ENCODE data around the gene USP16.

USP16 gene

GRCh38 chr21:29034678-29035077 is 10.2 kb downstream of the USP16 start:
- no peak for DNase-seq (ENCODE audit: extremely low spot score)
- ChIA-PET CTCF (no interaction called here), POLR2A (no interaction called here)
- TF ChIP-seq SUZ12 (IDR thresholded peaks at IDR 0.05): no peak
- TF ChIP-seq L3MBTL2 (conservative IDR thresholded peaks at IDR 0.05): no peak
- TF ChIP-seq BHLHE40 (IDR thresholded peaks at IDR 0.05; ENCODE audit: borderline replicate concordance): no peak
- TF ChIP-seq LEF1 (IDR thresholded peaks at IDR 0.05; ENCODE audit: borderline replicate concordance): no peak
- no peak for TF ChIP-seq HDGF (IDR thresholded peaks at IDR 0.05; ENCODE audit: borderline replicate concordance)
- TF ChIP-seq PKNOX1 (IDR thresholded peaks at IDR 0.05): no peak
- TF ChIP-seq FOXK2 (IDR thresholded peaks at IDR 0.05): no peak
- no peak for TF ChIP-seq ARNT (IDR thresholded peaks at IDR 0.05)
- no peak for TF ChIP-seq CTBP1 (IDR thresholded peaks at IDR 0.05; ENCODE audit: borderline replicate concordance)
- TF ChIP-seq TARDBP (IDR thresholded peaks at IDR 0.05): no peak
- TF ChIP-seq FOXM1 (IDR thresholded peaks at IDR 0.05; ENCODE audit: borderline replicate concordance): no peak

DNA sequence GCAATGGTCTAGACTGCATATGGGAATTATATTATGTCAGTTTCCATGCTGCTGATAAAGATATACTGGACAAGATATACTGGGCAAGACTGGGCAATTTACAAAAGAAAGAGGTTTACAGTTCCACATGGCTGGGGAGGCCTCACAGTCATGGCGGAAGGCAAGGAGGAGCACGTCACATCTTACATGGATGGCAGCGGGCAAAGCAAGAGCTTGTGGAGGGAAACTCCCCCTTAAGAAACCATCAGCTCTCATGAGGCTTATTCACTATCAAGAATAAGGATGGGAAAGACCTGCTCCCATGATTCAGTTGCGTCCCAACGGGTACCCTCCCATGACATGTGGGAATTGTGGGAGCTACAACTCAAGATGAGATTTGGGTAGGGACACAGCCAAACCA is 27.8 kb downstream of the USP16 start:
- no peak for DNase-seq (ENCODE audit: extremely low spot score)
- CTCF ChIA-PET: no interaction called here

DNA sequence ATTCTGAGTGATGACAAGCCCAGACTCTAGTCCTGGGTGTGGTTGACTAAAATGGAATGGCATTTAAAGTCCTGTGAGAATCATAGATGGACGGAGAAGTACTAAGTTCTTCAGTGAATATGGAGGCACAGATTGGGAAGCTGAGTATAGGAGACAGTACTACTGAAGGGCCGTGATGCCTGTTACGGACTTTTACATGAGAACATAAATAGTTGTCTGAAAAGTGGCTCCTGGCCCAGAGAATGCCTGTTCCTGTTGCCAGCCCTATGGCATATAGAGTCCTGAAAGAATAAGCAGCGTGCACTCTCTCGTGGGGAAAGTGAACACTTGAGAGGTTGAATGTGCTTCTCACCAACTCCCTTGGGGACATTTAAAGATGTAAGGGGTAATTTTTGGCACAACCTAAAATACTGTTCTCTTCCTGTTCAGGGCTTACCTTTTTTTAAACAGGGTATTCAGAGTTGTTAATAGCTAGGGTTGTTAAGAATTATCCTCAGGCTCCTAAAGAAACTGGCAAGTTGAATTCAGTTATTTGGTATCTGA is 28.6 kb downstream of the USP16 start:
- TF ChIP-seq SP1 (IDR thresholded peaks at IDR 0.05): no peak
- no peak for TF ChIP-seq L3MBTL2 (conservative IDR thresholded peaks at IDR 0.05)
- TF ChIP-seq SUZ12 (IDR thresholded peaks at IDR 0.05): no peak
- no peak for TF ChIP-seq ELF4 (IDR thresholded peaks at IDR 0.05)
- no peak for TF ChIP-seq PKNOX1 (IDR thresholded peaks at IDR 0.05)
- no peak for TF ChIP-seq FOXA1 (IDR thresholded peaks at IDR 0.05)
- no peak for TF ChIP-seq FOXM1 (IDR thresholded peaks at IDR 0.05; ENCODE audit: borderline replicate concordance)
- no peak for TF ChIP-seq BHLHE40 (IDR thresholded peaks at IDR 0.05; ENCODE audit: borderline replicate concordance)
- TF ChIP-seq ZNF384 (IDR thresholded peaks at IDR 0.05): no peak
- no peak for TF ChIP-seq ARNT (IDR thresholded peaks at IDR 0.05)
- TF ChIP-seq LEF1 (IDR thresholded peaks at IDR 0.05; ENCODE audit: borderline replicate concordance): no peak
- no peak for TF ChIP-seq NFRKB (IDR thresholded peaks at IDR 0.05)
- ChIA-PET POLR2A (no interaction called here), CTCF (no interaction called here)
- DNase-seq (ENCODE audit: extremely low spot score): no peak

More for the DNA sequence above, 27.8 kb downstream of the USP16 start:
- POLR2A ChIA-PET: no interaction called here
- no peak for TF ChIP-seq FOXM1 (IDR thresholded peaks at IDR 0.05; ENCODE audit: borderline replicate concordance)
- no peak for TF ChIP-seq FOXK2 (IDR thresholded peaks at IDR 0.05)
- TF ChIP-seq SP1 (IDR thresholded peaks at IDR 0.05): no peak
- TF ChIP-seq ELF4 (IDR thresholded peaks at IDR 0.05): no peak
- TF ChIP-seq BHLHE40 (IDR thresholded peaks at IDR 0.05; ENCODE audit: borderline replicate concordance): no peak
- no peak for TF ChIP-seq ARNT (IDR thresholded peaks at IDR 0.05)
- TF ChIP-seq SUZ12 (IDR thresholded peaks at IDR 0.05): no peak
- no peak for TF ChIP-seq FOXA1 (IDR thresholded peaks at IDR 0.05)
- no peak for TF ChIP-seq NFRKB (IDR thresholded peaks at IDR 0.05)
- no peak for TF ChIP-seq ZNF384 (IDR thresholded peaks at IDR 0.05)
- TF ChIP-seq L3MBTL2 (conservative IDR thresholded peaks at IDR 0.05): no peak
- no peak for TF ChIP-seq CTBP1 (IDR thresholded peaks at IDR 0.05; ENCODE audit: borderline replicate concordance)
- no peak for TF ChIP-seq LEF1 (IDR thresholded peaks at IDR 0.05; ENCODE audit: borderline replicate concordance)
- TF ChIP-seq PKNOX1 (IDR thresholded peaks at IDR 0.05): no peak
- TF ChIP-seq TARDBP (IDR thresholded peaks at IDR 0.05): no peak

- DNase-seq (ENCODE audit: extremely low spot score): no peak
- no peak for TF ChIP-seq FOXM1 (IDR thresholded peaks at IDR 0.05; ENCODE audit: borderline replicate concordance)
- ChIA-PET POLR2A (no interaction called here), CTCF (no interaction called here)
Measured at GRCh38 chr21:29053656-29054055, 29.2 kb downstream of the USP16 start.

DNA sequence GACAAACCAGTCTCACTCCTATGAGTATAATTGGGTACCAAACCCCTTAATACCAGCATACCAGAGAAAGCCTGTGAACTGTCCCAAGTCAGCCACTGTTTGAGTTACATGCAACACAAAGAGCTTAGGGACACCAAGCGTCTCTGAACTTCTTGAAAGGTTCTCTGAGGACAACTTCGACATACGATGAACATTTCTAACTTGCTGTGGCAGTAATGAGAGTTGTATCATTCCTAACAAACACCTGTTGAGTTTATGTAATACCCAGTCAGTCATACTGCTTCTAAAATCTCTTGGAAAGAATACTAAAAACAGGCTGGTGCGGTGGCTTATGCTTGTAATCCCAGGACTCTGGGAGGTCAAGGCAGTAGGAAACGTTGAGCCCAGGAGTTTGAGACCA is 30.6 kb downstream of the USP16 start:
- ChIA-PET CTCF (no interaction called here), POLR2A (interaction anchor here (0.8 kb wide), 1 partner anchor 30 kb away, joined by 3 read pairs; no protein-coding TSS in a partner anchor)
- TF ChIP-seq PKNOX1 (IDR thresholded peaks at IDR 0.05) (no peak), CTBP1 (IDR thresholded peaks at IDR 0.05; ENCODE audit: borderline replicate concordance) (no peak)
- no peak for DNase-seq (ENCODE audit: extremely low spot score)

DNA sequence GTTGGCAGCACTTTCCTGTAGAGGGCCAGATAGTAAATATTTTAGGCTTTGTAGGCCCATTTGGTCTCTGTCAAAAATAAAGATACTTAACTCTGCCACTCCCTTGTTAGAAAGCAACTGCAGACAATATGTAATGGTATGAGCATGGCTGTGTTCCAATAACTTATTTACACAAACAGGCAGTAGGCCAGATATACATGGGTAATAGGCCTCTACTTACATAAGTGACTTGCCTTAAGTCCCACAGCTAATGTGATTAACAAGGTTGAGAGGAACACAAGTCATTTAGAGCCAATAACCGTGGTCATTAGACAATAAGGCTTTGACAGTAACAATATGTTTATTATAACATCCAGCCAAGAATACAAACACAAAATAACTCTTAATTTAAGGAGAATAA is 31.5 kb downstream of the USP16 start:
- TF ChIP-seq L3MBTL2 (conservative IDR thresholded peaks at IDR 0.05) (no peak), LEF1 (IDR thresholded peaks at IDR 0.05; ENCODE audit: borderline replicate concordance) (no peak), CTBP1 (IDR thresholded peaks at IDR 0.05; ENCODE audit: borderline replicate concordance) (no peak), ARNT (IDR thresholded peaks at IDR 0.05) (no peak), FOXM1 (IDR thresholded peaks at IDR 0.05; ENCODE audit: borderline replicate concordance) (no peak), BHLHE40 (IDR thresholded peaks at IDR 0.05; ENCODE audit: borderline replicate concordance) (no peak), FOXK2 (IDR thresholded peaks at IDR 0.05) (no peak), FOXA1 (IDR thresholded peaks at IDR 0.05) (no peak), PKNOX1 (IDR thresholded peaks at IDR 0.05) (no peak), HDGF (IDR thresholded peaks at IDR 0.05; ENCODE audit: borderline replicate concordance) (no peak), NFRKB (IDR thresholded peaks at IDR 0.05) (no peak), TARDBP (IDR thresholded peaks at IDR 0.05) (no peak), ELF4 (IDR thresholded peaks at IDR 0.05) (no peak)
- ChIA-PET POLR2A (no interaction called here), CTCF (no interaction called here)
- no peak for DNase-seq (ENCODE audit: extremely low spot score)

All from HEK293T (cell line).